WI38 (cell line): Measurements from ENCODE around the gene NAPG.

ENCODE experiments used
- H3K4me3 ChIP-seq: 2 replicates; pipeline ENCODE4 v1.5.1; 2011; ENCODE audit warnings: low read depth, mild to moderate bottlenecking, control low read depth, low read length
- TF ChIP-seq, protein P1 (sequence below): IDR thresholded peaks from 2 replicates; pipeline ENCODE4 v1.5.1; 2012; ENCODE audit warnings: low read depth, mild to moderate bottlenecking, control low read depth, low read length

The NAPG gene

DNA sequence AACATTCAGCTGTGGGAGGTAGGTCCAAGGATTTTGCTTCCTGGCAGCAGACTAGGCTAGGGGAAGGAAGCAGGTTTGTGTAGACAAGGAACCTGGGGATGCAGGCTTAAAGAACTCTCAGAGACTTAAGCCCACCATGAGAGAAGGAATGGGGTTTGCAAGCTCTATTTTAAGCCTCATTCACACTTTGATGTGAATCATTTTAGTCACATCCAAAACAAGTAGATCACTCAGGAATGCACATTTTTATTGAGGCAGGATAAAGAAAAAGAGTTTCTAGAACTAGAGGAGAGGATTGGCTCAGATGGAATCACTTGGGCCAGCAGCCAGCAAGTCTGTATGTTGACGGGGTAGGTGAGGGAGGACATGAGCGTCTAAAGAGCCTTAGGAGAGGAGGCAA is 3.3 kb upstream of the NAPG start:
- TF ChIP-seq, protein P1, sequence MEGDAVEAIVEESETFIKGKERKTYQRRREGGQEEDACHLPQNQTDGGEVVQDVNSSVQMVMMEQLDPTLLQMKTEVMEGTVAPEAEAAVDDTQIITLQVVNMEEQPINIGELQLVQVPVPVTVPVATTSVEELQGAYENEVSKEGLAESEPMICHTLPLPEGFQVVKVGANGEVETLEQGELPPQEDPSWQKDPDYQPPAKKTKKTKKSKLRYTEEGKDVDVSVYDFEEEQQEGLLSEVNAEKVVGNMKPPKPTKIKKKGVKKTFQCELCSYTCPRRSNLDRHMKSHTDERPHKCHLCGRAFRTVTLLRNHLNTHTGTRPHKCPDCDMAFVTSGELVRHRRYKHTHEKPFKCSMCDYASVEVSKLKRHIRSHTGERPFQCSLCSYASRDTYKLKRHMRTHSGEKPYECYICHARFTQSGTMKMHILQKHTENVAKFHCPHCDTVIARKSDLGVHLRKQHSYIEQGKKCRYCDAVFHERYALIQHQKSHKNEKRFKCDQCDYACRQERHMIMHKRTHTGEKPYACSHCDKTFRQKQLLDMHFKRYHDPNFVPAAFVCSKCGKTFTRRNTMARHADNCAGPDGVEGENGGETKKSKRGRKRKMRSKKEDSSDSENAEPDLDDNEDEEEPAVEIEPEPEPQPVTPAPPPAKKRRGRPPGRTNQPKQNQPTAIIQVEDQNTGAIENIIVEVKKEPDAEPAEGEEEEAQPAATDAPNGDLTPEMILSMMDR, result no peak

DNA sequence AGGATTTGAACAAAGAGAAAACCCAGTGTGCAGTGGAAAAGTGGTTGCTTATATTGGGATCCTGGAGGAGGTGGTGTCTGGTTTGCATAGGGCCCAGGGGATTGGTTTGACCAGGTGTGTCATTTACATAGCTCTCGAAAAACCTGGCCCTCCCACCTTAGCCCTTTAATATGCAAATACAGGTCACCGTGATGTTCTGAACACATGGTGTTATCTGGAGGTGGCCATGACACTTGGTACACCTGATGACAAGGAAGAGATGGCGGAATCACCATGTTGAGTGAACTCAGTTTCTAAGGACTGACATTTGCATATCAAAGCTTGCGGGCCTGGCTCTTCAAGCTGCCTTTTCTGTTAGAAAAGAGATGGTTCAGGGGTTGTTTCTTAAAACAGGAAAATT is 2.3 kb upstream of the NAPG start:
- no peak overlapping the region for H3K4me3 ChIP-seq
- TF ChIP-seq, protein P1, result no peak

More for the DNA sequence above, 3.3 kb upstream of the NAPG start:
- H3K4me3 ChIP-seq, result no peak overlapping the region

GRCh38 chr18:10524507-10525370 is 1.1 kb upstream of the NAPG start:
- H3K4me3 ChIP-seq, result peak overlapping the region; percentile 96
- TF ChIP-seq, protein P1, result no peak

DNA sequence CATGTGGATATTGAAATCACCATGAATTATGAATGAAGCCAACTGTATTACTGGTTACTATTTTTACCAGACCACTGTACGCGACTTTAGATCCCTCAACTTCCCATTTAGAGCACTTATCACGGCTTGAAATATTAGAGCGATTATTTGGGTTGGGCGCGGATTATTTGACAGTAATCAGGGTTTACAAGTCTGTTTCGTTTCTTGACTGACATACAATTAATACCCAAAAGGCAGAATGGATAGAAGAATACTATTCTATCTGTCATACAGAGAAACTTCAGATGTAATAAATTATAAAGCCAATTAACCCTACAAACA is 496 bp upstream of the NAPG start:
- peak overlapping the region; percentile 96 for H3K4me3 ChIP-seq
- TF ChIP-seq, protein P1, result no peak

- TF ChIP-seq, protein P1, result no peak
- peak overlapping the region; percentile 96 for H3K4me3 ChIP-seq
Observed at GRCh38 chr18:10526561-10526949, 728 bp downstream of the NAPG start.

DNA sequence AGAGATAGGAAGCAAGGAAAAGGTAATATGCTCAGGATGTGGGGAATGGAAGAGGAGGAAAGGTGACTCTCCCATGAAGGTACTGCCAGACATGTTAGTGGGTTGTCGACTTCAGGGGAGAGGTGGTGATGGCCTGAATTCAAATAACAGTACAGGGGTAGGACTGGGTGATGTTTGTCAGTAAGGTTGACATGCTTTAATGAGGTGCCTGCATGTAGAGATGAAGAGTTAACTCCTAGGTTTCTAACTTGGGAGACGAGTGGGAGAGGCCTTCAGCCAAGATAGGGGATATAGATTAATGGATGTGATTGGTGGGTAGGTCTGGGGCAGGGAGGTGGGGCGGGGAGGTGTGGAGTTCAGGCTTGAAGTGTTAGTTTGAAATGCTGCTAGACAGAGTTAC is 2.6 kb downstream of the NAPG start:
- TF ChIP-seq, protein P1, result no peak
- no peak overlapping the region for H3K4me3 ChIP-seq

GRCh38 chr18:10530002-10530401 is 4.2 kb downstream of the NAPG start:
- TF ChIP-seq, protein P1, result no peak
- H3K4me3 ChIP-seq, result no peak overlapping the region
